GM21619 (cell line): Measurements from ENCODE around the gene CD276.

Experiments
- ATAC-seq: cut with Tn5 transposase; IDR thresholded peaks from one replicate; pipeline ENCODE4 v1.9.1; 2021; ENCODE audit not compliant: unreplicated experiment

CD276 gene

DNA sequence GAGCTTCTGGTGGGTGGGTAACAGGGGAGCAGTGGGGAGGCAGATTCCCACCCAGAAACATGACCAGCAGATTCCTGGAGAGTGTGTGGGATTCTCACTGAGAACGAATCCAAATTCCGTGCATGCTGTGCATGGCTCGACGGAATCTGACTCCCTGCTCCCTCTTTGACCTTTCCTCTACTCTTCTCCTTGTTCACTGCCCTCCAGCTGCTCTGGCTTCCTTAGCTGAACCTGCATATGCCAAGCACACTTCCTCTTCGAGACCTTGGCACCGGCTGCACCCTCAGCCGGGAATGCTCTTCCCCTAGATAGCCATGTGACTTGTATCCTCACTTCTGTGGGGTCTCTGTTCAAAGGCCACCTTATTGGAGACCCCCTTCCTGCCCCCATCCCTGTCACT, 62.7 kb downstream of the CD276 start:
- no peak for ATAC-seq

DNA sequence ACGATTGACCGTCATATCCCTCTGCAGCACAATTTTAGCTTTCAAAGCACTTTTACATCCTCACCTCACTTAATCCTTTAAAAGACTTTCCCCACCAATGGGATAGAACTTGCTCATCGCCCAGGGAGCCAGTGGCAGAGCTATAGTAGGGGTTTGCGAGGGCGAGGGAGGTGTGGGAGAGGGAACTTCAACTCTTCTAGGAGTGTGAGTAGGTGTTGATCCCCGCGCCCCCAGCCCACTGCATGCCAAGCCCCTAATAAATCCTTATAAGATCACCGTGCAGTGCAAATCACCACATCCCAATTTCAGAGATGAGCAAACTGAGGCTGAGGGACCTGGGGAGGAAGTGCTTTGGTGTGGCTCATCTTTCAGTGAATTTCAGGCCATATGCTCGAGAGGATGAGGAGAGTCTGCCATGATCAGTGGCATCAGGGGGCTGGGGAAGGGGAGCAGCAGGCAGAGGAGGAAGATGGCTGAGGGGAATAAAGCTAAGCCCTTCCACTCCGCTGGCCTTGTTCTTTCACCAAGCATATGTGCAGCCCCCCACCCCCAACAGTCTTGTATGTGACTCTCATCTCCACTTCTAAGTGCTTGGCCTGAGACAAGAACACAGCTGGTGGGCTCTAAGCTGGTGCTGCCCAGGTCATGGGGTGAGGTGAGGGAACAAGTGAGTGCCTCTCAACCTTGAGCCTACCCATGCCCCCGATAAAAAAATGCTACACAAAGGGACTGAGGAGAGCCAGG, 63.8 kb downstream of the CD276 start:
- ATAC-seq: no peak

DNA sequence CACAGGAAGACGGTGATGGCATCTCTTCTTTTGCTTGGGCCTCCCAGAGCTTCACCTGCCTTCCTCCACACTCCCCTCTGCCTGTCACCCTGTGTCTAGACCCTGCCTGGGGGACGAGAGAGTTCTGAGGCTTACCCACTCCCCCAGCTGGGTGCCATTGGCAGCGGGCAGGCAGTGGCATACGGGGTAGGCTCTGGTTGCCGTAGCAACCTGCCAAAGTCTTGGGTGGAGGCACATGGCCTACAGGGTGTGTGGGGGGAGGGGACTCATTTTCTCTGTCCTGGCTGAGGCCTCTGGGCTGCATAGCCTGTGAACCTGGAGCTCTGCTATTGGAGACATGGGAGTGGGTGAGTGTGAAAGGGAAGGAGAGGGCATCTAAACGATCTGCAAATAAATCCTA, 64.5 kb downstream of the CD276 start:
- ATAC-seq: no peak

DNA sequence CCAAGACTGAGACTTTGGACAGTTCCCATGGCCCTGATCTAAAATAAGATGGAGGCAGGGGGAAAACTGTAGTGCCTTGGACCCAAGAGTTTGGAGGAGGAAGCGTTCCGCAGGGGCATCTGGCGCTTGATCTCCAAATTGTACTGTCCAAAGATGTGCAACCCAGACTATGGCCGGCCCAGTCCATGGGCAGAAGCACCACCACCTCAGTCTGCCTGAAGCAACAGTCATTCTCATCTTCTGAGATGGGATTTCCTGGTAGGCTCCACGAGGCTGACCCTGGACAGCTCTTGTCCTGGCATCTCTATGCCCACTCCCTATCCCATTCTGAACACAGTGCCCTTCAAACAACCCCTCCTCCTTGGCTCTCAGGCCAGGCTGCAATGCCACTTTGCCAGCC, 65.3 kb downstream of the CD276 start:
- ATAC-seq: no peak

DNA sequence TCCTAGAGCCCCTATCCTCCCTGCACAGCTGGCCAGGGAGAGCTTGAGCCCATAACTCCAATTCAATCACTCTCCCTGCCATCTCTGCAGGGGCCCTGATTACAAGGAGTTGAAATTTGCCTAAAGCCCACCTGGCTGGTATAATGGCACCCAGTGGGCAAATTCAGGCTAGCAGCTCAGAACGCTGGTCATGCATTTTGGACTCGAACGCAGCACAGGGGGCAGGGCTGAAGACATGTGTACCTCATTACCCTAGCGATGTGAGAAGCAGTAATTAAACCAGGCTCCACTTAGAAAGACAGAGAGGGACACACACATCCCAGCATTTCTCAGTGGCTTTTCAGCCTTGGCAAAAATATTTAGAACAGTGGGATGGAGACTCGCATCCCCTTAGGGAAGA, 65.8 kb downstream of the CD276 start:
- no peak for ATAC-seq

DNA sequence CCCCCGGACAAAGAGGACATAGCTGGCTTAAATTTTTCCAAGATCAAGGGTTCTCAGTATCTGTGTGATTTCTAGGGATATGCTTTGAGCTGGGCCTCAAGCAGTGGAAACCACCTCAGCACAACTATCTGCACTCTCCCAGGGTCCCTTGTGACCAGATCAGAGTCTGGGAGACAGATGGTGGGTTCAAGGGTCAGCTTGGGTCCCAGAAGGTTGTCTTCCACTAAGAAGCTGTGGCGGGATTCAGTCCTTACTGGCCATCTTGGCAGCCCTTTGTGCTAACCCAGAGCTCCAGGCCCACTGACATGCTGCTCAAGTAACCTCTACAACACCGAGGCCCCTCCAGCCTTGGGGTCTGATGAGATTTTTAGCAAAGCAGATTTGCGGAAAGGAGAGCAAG, 66.3 kb downstream of the CD276 start:
- ATAC-seq: no peak

DNA sequence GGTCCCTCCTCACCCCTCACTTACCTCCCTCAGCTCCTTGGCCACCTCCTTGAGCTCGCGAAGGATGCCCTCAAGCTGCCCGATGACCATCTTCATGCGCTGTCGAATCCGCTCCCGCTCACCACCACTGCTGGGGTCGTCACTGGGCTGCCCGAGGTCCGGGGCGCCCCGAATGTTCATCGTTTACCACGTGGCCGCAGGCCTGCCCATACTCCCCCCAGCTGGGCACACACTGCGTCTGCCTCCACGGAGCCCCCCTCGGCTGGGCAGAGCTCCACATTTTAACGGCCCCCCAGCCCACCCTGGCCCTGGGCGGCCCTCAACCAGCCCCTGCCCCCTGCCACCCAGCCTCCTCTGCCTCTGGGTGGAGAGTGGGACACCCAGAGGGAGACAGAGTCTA, 66.8 kb downstream of the CD276 start:
- no peak for ATAC-seq

DNA sequence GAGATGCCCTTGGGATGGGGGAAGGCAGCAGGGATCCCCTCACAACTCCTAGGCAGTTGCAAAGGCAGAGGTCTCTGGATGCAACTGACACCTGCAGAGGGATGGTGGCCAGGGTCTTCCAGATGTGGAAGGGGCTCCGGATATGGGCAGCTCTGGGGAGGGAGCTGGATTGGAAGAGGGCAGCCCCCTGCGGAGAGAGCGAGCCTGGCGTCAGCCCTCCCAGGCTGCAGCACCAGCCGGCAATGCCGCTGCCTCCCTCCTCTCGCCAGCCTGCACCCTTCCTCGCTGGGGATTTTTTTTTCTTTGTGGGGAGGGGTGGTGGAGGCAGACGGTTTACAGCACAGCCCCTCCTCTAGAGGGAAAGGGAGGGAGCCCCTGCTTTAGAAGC, 67.3 kb downstream of the CD276 start:
- ATAC-seq: no peak

DNA sequence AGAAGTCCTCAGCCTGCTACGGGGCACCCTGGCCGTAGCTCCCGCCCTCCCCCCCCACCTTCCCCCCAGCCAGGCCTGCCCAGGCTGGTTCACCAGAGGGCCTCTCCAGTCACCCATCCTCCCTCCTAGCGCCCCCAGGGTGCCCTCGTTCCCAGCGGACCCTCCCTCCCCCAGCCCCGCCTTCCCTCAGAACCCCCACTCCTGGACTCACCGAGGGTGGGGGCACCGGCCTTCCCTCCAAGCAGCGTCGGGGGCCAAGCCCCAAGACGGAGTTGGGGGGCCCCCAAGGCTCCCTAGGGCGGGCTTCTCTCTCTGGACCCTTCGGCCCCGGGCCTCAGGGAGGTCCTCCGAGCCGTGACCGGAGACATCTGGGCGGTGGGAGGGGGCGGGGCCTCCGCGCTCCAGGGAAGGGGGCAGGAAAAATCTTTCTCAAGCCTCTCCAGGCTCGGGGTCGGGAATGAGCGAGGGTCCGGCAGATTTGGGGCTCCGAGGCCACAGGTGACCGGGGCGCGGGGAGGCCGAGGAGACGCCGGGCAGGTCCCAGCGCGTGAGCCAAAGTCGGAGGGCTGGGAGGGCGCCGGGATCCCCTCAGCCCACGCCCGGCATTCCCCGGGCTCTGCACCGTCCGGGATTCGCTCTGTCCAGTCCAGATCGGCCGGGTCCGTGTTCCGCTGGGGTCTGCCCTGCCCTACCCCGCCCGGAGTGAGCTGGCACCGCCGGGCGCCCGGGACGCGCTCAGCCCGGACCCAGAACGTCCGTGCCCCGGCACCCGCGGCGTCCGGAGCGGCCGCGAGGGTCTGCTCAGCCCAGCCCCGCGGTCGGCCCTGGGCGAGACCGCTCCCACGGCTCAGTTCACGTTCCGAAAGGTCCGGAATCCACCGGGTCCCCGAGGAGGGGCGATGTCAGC, 68.0 kb downstream of the CD276 start:
- ATAC-seq: no peak

DNA sequence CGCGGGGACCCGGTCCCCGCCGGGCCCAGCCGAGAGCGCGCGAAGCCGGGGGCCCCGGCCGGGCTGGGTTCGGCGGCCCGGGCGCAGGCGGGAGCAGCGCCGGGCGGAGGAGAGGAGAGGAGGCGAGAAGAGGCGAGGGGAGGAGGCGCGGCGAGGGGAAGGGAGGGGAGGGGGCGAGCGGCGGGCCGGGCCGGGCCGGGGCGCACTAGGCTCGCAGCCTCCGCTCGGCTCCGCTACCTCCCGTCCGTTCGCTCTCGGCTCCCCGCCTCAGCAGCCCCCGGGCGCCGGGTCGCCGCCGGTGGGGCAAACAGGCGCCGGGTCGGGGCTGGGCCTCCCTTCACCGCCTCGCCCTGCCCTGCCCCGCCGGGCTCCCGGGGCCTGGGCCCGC, 68.6 kb downstream of the CD276 start:
- no peak for ATAC-seq

DNA sequence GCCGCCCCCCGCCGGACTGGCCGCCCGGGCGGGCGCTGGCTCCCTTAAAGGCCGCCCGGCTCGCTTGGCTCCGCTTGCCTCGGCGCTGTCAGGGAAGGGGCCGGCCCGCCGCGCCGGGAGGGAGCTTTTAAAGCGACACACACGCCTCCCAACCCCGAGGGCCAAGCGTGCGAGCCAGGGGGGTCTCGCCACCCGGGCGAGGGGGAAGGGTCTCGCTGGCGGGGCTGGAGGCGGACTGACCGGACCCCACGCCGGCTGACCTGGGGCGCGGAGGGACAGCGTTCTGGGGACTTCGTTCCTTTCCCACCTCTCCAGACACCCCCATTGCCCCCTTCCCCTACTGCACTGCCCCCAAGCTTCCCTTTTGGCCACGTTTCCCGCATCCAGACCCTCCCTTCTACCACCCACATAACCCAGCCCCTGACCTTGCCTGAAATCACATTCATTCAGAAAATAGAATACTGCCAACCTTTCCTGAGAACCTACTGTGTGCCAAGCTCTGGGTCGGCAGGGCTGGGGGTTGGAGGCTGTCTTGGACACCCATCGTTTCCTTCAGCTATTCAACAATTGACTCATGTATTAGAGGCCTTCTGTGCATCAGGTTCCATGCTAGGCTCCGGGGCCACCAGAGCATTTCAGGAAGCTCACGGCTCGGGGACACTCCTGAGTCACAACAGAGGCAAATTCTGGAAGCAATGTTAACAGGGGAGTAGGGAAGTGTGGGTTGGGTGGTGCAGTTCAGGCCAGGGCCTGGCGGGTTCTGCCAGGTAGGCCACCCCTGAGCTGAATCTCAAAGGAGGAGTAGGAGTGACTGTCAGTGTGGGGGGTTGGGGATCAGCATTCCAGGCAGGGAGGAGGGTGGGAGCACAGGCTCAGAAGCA, 69.3 kb downstream of the CD276 start, which contains the start of gene INSYN1:
TSS of gene INSYN1 (minus strand) at position 102 of the 881 bp plus-strand sequence. CDS start 2,221 bp downstream, outside the sequence.
- ATAC-seq: no peak

DNA sequence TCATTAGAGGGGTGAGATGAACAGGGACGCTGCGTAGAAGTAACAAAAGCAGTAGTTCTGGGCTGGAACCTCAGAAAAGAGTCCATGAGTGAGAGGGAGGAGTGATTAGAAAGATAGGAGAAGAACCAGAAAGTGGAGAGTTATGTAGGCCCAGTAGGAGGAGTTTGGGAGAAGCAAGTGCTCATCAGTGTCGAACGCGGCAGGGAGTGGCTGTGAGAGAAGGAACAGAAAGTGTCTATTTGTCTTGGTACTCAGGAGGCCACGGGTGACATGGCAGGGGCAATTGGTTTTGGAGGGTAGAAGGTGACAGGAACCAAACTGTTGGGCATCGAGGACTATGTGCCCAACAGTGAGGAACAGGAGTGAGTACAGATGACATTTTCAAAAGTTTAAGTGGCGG, 70.3 kb downstream of the CD276 start:
- ATAC-seq: no peak

DNA sequence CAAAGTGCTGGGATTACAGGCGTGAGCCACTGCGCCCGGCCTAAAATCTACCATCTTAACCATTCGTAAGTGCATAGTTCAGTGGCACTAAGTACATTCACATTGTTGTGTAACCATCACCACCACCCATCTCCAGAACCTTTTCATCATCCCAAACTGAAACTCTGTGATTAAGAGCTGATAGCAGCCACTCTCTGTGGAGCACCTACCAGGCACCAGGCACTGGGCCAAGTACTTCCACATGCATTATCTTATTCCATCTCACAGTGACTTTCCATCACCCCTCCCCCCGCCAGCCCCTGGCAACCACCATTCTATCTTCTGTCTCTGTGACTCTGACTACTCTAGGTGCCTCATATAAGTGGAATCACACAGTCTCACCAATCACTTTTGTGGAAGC, 71.3 kb downstream of the CD276 start:
- no peak for ATAC-seq

DNA sequence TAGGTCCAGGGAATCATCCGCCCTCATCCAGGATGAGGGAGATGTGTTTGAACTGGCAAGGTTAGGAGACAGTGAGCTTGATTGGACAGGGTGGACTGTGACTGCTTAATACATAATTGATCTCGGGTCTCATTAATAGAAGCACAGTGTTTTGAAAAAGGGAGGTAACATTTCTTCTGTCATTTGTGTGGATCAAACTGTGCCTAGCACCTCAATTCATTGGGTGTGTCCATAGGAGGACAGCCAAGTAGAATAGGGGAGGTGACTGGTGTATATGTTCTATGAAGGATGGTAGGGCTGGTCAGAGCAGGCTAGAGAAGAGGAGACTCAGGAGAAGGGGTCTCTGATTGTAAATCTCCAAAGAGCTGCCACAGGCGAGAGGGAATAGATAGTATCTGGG, 71.8 kb downstream of the CD276 start:
- no peak for ATAC-seq

DNA sequence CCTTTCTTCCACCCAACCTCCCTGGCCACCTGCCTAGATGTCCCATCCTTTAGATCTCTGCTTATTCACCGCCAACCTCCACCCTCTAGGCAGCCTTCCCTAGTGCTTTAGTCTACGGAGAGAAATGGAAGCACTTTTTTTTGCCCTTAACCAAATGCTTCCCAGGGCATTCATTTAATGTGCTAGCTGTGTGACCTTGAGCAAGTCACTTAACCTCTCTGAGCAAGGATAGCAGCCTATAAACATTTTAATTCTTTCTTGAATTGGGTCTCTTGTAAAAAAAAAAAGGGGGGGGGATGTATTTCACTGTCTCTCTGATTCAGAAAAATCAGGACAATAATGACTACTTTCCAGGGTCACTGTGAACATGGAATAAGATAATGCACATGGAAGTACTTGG, 72.2 kb downstream of the CD276 start:
- no peak for ATAC-seq

DNA sequence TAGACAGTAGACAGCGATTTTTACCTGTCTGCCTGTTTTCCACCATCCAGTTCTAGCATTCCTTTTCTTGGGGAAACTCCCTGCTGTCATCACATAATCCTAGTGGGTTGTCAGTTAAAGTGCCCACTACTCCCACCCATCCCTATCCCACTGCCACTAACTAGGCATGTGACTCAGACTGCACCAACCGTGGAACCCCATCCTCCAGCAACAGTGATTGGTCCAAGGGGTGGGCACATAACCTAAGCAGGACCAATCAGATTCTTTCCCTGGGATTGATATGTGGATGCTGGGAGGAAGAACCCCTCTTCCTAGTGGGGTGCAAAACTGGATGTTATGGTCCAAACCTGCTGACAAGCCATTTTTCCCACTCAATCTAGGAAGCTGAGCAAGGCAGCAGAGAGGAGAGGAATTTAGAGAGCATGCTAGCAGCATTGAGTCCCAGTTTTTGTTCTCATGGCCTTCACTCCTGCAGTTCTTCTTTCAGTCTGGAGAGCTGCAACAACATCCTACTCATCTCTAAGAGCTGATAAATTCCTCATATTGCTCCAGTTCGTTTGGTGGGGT, 72.8 kb downstream of the CD276 start:
- ATAC-seq: no peak

DNA sequence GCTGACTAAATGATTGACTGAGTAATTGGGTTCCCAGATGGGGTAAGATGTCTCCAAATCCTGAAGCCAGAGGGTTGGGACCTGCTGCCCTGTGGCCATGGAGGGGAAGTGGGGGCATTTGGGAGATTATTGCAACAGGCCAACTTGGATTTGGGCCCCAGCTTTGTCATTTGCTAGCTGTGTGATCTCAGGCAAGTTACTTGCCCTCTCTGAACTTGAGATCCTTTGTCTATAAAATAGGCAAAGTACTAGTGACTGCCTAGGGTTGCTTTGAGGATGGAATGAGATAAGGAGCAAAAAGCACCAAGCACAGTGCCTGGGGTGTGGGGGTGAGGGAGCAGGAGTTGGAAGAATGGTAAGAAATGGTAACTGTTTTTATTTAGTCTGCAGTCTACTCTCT, 73.4 kb downstream of the CD276 start:
- ATAC-seq: no peak

DNA sequence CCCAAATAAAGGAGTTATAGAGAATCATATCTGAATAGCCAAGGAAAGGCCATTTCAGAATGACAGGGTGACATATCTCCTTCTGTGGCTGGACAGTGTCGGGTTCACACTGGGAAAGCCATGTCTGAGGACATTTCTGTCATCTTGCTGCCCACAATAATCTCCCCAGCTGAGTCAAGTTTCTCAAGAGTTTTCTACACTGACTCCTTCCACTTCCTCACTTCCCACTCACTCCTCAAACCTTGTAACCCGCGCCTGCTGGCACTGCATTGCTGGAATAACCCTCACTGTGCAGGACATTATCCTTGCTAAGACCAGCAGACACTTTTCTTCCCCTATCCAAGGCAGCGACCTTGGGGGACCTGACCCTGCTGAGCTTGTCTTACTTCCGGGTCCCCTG, 74.3 kb downstream of the CD276 start:
- no peak for ATAC-seq

DNA sequence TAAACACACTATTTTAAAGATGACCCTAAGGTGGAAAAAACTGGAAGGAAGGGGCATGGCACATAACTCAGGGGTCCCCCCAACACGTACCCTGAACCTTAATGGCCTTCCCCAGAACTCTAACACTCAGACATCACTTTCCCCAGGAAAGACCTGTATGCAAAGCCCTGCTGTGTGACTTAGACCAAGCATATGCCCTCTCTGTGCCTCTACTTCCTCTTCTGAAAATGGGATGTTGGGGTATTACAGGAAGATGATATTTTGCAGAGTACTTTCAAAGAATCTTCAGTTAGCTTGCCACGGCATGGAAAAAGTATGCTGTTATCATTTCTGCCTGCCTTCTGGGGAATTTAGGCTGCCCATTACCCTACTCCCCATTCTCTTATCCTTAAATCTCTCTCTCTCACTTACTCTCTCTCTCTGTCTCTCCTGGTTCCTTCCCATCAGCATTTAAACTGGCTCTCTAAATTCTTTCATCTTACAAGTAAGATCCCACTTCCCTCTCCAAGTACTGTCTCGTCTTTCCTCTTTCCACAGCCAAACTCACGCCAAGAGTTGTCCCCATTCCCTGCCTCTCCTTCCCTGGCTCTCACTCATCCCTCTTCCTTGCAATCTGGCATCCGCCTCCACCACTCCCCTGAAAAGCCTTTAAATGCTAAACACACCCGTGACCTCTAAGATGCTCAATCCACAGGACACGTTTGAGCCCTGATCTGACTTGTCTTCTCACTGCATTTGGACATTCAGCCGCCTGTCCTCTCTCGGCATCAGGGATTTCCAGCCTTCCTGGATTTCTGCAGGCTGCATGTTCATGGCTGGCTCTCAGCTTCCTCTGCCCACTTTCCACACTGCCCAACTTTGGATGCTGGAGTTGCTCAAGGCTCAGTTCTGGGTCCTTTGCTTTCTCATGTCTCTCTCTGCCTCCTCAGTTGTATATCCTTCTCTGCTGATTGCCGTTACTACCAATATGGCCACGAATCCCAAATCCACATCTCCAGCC, 76.4 kb downstream of the CD276 start:
- no peak for ATAC-seq

DNA sequence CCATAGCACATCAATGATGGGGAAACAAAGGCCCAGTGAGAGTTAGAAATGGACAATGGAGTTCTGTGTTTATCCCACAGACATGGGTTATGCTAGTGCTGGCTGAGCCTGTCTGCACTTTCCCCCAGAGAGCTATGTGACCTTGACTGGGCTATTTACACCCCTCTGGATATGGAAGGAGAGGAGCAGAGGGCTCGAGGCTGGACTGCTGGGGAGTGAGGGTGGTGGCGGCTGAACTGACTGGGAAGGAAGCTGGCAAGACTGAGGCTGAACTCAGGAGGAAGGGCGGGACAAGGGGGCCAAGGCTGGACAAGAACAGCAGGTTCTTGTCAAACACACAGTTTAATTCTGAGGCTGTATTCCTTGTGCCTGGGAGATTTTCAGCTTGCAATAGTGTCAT, 79.7 kb downstream of the CD276 start:
- ATAC-seq: no peak
